ENCODE data around the gene GPC5.
"Not testable (repeated sequence)": the region's sequence is repeated elsewhere in the genome, so short reads cannot be mapped to it uniquely, and the experiment has no call there.

GPC5 gene

GRCh38 chr13:92260363-92260762 is 861.9 kb downstream of the GPC5 start:
- no peak for DNase-seq (ENCODE audit: low read depth in 2 of 2)

GRCh38 chr13:92262100-92262788 is 863.8 kb downstream of the GPC5 start:
- no peak for DNase-seq (ENCODE audit: low read depth in 2 of 2)

- no peak for DNase-seq (ENCODE audit: low read depth in 2 of 2)
Observed at GRCh38 chr13:92265408-92265807, 867.0 kb downstream of the GPC5 start.

- DNase-seq (ENCODE audit: low read depth in 2 of 2) = no peak
Observed at GRCh38 chr13:92270990-92271389, 872.6 kb downstream of the GPC5 start.

- no peak for DNase-seq (ENCODE audit: low read depth in 2 of 2)
Observed at GRCh38 chr13:92272177-92272576, 873.8 kb downstream of the GPC5 start.

GRCh38 chr13:92280986-92281385 is 882.6 kb downstream of the GPC5 start:
- DNase-seq (ENCODE audit: low read depth in 2 of 2) = not testable (repeated sequence)

- DNase-seq (ENCODE audit: low read depth in 2 of 2) = not testable (repeated sequence)
Observed at GRCh38 chr13:92290718-92291307, 892.4 kb downstream of the GPC5 start.

GRCh38 chr13:92294533-92294932 is 896.1 kb downstream of the GPC5 start:
- not testable (repeated sequence) for DNase-seq (ENCODE audit: low read depth in 2 of 2)

- not testable (repeated sequence) for DNase-seq (ENCODE audit: low read depth in 2 of 2)
Observed at GRCh38 chr13:92296154-92296671, 897.8 kb downstream of the GPC5 start.

- no peak for DNase-seq (ENCODE audit: low read depth in 2 of 2)
Observed at GRCh38 chr13:92297971-92298942, 899.8 kb downstream of the GPC5 start.

- no peak for DNase-seq (ENCODE audit: low read depth in 2 of 2)
Observed at GRCh38 chr13:92300651-92301050, 902.2 kb downstream of the GPC5 start.

- DNase-seq (ENCODE audit: low read depth in 2 of 2) = no peak
Observed at GRCh38 chr13:92303428-92303827, 905.0 kb downstream of the GPC5 start.

GRCh38 chr13:92307752-92308151 is 909.3 kb downstream of the GPC5 start:
- DNase-seq (ENCODE audit: low read depth in 2 of 2) = no peak

GRCh38 chr13:92312823-92313222 is 914.4 kb downstream of the GPC5 start:
- no peak for DNase-seq (ENCODE audit: low read depth in 2 of 2)

GRCh38 chr13:92313382-92313781 is 915.0 kb downstream of the GPC5 start:
- no peak for DNase-seq (ENCODE audit: low read depth in 2 of 2)

GRCh38 chr13:92315265-92315664 is 916.8 kb downstream of the GPC5 start:
- DNase-seq (ENCODE audit: low read depth in 2 of 2) = no peak

- DNase-seq (ENCODE audit: low read depth in 2 of 2) = no peak
Observed at GRCh38 chr13:92316030-92316429, 917.6 kb downstream of the GPC5 start.

- no peak for DNase-seq (ENCODE audit: low read depth in 2 of 2)
Observed at GRCh38 chr13:92317066-92317465, 918.6 kb downstream of the GPC5 start.

GRCh38 chr13:92320323-92320722 is 921.9 kb downstream of the GPC5 start:
- DNase-seq (ENCODE audit: low read depth in 2 of 2) = no peak

- no peak for DNase-seq (ENCODE audit: low read depth in 2 of 2)
Observed at GRCh38 chr13:92321174-92321573, 922.8 kb downstream of the GPC5 start.

- no peak for DNase-seq (ENCODE audit: low read depth in 2 of 2)
Observed at GRCh38 chr13:92345627-92346026, 947.2 kb downstream of the GPC5 start.

- DNase-seq (ENCODE audit: low read depth in 2 of 2) = no peak
Observed at GRCh38 chr13:92346046-92346445, 947.6 kb downstream of the GPC5 start.
